ENCODE measurements around the gene ACTN4.
"Not testable (repeated sequence)": the region's sequence is repeated elsewhere in the genome, so short reads cannot be mapped to it uniquely, and the experiment has no call there.

Gene ACTN4

DNA sequence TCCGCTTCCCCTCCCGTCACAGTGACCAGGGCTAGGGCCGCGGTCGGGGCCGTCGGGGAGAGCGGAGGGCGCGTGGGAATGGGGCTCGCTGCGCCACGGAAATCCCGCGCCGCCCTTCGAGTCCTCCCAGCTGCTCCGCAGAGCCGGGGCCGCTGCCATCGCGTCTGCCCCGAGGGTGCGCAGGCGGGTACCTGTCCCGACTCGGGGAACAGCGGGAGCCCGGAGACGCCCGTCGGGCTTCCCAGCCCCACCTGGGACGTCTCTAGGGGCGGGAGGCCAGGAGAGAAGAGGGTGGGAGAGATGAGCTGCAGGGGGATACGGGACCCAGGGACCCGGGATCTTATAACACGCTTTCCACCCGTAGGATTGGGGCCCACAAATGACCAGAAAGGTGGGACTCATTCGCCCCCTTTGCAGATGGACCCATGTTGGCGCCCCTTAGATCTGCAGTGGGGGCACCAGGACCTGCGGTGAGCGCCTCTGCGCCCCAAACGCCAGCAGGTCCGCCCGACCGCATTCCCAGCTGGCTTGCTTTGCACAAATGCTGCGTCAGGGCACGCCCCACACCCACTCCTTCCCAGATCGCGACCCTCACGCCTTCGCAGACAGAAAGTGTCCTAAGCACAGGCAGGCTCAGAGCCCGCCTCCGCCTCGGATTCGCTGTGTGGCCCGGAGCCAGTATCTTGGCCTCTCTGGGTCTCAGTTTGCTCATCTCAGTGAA is 122.9 kb downstream of the ACTN4 start:
- DNase-seq (ENCODE audit: low spot score) = not testable (repeated sequence)

DNA sequence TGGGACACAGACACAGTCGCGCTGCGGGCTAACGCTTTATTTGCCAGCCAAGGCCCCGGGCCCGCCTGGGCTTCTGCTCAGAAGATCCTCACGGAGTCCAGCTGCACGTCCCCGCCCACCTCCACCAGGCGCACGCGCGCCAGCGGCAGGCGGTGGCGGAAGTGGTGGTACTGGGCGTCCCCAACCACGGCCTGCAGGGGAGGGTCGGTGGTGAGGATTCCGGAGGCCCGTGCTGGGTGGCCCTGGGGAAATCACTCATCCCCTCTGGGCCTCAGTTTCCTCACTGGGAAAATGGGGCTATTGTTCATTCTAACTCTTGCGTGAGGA is 123.5 kb downstream of the ACTN4 start:
- DNase-seq (ENCODE audit: low spot score) = not testable (repeated sequence)

DNA sequence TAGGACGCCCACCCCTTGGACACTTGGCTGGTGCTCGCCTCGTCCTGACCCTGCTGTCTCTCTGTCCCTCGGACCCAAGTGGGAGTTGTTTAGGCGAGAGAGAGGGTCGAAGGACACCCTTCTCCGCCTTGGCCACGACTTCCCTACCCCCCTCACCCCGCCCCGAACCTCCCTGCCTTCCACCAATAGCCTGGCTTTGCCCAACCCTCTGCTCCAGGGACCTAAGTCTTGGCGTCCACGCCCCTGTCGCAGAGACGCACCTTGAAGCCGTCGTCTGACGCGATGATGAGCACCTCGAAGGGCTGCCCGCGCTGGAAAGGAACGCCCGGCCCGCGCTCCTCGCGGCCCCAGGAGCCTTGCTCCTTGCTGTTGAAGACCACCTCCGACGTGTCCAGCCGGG is 124.1 kb downstream of the ACTN4 start:
- DNase-seq (ENCODE audit: low spot score) = not testable (repeated sequence)

DNA sequence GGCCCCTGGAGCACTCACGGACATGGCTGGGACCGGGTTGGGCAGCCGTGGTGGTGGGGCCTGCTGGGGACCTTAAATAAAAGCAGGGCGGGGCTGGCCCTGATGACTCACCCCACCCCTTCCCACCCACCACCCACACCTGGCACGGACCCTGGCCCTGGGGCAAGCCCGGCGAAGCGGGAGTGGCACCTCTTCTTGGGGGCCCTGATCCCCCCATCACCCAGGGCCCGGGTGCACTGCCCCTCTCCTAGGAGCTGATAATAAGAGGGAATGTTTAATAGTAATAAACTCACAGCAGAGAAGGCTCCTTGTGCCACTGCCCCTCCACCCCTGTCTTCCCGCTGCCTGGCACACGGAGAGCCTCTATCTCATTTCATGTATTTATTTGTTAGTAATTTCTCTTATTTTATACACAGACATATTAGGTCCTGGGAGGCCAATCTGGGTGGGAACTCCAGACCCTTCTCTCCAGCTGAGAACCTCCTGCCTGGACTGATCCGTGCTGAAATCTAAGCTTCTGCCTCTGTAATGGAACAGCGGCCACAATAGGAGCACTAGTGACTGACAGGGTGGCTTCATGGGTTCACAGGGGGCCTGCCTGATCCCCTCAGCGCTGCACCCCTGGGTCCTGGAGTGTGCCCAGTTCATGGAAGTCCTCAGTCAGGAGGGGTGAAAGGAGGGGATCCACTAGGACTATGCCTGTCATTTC is 126.2 kb downstream of the ACTN4 start, which contains the start of gene LGALS7:
Gene LGALS7, minus strand, starts transcription at position 49 of the 709 bp plus-strand sequence. Its CDS starts 25 bp downstream, at position 24.
- DNase-seq (ENCODE audit: low spot score) = no peak

DNA sequence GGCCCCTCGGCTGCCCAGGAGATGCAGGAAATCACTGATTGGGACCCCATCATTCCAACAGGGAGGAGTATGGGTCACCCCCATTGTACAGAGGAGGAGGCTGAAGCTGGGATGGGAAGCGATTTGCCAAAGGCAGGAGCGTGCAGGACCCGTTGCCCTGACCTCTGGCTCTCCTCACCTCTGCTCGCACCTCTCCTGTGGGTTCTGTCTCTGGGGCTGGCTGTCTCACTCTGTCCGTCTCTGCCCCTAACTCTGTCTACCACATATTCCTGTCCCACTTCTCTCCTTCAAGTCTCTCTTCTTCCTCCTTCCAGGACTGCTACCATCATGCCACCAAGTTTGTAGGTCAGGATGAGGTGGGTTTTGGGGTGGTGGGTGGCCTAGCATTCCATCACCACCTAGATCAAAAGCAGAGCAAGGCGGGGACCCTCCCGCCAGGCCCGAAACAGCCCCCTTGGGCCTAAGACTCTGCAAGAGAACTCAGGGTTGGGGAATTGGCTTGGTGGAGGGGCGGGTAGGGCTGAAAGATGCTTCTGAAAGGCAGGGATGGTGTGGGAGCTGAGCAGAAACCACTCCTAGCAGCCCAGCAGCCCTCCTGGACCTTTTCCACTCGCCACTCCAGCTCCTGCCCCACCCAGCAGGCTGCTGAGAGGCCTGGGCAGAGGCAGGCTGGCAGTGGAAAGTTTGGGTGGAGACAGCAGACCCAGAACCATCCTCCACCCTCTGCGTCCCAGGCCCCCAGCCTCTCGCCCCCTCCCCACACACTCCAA is 126.9 kb downstream of the ACTN4 start:
- DNase-seq (ENCODE audit: low spot score) = no peak

DNA sequence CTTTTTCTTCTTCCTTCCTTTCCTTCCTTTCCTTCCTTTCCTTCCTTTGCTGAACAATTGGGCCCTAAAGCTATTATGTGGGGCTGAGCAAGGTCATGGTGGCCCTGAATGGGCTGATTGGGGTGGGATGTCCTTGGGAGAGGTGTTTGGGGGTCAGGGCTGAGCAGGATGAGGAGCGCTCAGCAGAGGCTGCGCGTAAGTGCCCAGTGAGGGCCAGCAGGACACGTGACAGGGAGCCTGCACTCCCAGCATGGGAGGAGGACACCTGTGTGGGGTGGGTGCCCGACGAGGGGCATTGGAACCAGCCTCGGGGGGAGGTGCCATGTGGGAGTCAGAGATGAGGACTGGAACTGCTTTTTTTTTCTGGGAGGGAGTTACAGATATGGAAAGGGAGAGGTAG is 131.3 kb downstream of the ACTN4 start:
- DNase-seq (ENCODE audit: low spot score) = no peak

DNA sequence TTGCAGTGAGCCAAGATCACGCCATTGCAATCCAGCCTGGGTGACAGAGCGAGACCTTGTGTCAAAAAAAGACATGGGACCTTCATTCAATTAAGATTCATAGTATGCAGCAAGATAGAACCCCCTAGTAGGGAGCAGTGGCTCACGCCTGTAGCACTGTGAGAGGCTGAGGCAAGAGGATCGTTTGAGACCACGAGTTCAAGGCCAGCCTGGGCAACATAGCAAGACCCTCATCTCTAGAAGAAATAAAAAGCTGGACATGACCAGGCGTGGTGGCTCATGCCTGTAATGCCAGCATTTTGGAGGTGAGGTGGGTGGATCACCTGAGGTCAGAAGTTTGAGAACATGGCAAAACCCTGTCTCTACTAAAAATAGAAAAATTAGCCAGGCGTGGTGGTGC is 133.0 kb downstream of the ACTN4 start:
- DNase-seq (ENCODE audit: low spot score) = no peak

DNA sequence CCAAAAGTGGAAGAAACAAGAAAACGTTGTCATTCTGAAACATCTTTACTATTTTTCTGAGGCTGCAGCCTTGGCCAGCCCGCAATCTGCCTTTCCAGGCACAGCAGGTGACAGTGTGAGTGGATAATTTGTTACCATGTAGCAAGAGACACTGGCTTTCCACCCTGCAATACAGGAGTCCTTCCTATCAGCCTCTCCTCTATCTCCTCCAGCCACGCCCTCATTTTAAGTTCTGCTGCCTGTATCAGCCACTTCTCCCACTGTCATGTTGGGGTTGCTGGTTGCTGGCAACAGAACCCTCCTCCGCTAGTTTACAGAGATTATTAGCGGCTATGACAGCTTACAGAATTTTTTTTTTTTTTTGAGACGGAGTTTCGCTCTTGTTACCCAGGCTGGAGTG is 133.6 kb downstream of the ACTN4 start:
- DNase-seq (ENCODE audit: low spot score) = no peak
